Raji (cell line): ENCODE results near the gene PSPN.

Experiments used
- POLR2A ChIP-seq: IDR thresholded peaks from 2 replicates; pipeline ENCODE4 v1.6.1; 2011; ENCODE audit warnings: low read depth, low read length, control low read depth; ENCODE audit not compliant: insufficient read depth

Gene PSPN

DNA sequence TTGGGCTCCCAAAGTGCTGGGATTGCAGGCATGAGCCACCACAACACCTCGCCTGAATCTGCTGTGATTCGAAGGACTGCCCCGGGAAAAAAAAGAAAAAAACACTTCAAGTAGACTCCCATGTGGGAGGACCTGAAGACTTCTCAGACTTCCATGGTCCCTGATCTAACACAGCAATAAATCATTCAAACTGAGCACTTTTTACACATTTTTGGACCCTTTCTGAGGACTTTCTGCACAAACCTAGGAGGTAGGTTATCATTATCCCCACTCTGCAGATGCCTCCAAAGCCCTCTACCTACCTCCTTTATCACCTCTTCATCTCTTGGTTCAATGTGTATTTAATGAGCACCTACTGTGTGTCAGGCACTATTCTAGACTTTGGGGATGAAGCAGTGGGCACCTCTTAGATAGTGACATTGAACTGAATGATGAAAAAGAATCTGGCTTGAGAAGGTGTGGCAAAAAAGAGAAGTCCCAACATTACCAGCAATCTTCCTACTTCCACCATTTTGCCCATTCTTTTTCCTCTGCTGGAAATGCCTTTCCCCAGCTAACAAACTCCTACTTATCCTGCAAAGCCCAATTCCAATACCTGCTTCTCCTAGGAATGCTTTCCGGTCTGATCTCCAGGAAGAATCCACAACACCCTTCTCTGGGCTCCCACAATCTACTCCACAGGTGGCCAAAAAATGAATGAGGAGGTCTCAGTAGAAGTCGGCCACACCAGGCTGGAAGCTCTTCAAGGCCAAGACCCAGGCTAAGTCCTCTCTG lies 16.0 kb downstream of the PSPN start:
- TF ChIP-seq POLR2A, result no peak

DNA sequence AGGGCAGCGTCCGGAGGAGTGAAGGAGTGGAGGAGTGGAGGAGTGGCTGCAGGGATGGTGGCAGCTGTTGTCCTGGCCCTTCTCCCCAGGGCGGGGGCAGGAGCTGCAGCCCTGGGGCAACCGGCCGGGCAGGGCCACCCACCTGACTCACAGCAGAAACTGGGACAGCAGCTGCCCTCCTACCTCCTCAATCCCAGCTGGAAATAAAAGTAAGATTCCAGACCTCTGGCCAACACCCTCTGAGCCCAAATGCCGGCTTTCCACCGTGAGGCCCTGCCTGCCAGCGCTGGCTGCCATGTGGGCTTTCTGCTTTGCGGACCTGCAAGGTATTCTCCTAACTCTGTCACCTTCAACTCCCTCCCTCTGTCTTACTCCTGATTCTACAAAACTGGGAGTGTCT lies 17.7 kb downstream of the PSPN start:
- no peak for TF ChIP-seq POLR2A

DNA sequence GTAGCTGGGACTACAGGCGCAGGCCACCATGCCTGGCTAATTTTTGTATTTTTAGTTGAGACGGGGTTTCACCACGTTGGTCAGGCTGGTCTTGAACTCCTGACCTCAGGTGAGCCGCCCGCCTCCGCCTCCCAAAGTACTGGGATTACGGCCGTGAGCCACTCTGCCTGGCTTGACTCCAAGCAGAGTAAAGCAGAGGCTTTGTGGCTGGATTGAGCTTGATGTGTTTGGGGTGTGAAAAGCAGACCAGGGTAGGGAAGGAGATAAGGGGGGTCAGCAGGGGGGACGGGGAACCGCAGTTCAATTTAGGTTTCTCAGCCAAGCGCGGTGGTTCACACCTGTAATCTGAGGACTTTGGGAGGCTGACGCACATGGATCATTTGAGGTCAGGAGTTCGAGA lies 18.6 kb downstream of the PSPN start:
- no peak for TF ChIP-seq POLR2A

DNA sequence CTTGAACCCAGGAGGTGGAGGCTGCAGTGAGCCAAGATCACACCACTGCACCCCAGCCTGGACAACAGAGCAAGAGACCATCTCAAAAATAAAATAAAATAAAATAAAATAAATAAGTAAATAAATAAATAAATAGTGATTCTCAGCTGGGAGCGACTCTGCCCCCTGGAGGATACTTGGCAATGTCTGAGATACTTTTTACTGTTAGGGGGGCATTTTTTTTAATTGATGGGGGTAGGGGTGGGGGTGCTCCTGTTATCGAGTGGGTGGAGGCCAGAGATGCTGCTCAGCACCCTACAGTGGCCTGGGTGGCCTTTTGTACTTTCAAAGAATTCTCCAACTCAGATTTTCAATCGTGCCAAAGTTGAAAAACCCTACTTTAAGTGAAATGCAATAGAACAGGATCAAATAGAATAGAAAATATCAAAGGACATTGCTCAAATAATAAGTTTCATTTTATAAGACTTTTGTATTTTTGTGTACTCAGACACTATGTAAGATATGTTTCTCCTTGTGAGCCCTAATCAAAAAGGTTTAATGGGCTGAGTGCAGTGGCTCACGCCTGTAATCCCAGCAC lies 21.5 kb downstream of the PSPN start:
- TF ChIP-seq POLR2A, result no peak

DNA sequence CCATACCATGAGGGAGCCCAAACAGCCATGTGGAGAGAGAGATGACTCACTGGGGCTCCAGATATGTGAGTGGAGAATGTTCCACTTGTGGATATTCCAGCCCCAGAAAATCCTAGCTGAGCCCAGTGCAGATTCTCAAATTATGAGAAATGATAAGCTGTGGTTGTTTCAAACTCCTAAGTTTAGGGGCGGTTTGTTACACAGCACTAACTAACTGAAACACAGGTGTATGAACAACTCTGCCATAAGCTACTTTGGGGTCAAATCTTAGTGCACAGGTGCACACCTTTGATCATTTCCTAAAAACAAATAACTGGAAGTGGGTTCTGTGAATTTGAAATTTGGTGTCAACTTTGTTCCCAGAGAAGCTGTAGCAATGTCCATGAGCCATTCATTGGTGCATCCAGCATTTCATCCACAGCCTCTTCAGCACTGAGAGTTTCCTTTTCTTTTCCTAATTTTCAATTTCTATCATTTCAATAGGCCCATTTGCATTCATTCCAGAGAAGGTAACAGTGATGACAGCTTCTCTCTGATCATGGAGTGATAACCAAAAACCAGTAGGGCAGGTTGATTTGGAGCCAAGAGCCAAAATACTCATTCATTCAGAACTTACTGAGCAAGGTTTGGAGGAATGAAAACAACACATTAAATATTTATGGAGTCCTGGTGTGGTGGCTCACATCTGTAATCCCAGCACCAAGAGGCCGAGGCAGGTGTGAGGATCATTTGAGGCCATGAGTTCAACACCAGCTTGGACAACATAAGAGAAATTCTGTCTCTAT lies 23.2 kb downstream of the PSPN start:
- TF ChIP-seq POLR2A, result no peak

DNA sequence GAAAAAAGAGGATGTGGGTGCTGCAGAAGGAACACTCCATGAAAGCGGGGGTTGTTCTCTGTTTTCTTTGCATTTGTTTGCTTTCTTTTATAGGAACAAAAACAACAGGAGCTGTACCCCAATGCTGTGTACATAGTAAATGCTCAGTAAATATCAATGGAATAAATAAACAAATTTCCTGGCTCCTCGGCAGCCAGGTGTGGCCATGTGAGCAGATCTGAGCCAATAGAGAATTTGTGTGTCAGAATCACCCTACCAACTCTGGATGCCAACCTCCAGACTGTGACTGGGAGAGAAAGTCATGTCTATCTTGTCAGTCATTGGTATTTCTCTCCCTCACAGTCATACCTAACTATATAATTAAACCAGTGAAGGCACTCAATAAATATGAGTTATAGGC lies 25.0 kb downstream of the PSPN start:
- TF ChIP-seq POLR2A, result no peak

DNA sequence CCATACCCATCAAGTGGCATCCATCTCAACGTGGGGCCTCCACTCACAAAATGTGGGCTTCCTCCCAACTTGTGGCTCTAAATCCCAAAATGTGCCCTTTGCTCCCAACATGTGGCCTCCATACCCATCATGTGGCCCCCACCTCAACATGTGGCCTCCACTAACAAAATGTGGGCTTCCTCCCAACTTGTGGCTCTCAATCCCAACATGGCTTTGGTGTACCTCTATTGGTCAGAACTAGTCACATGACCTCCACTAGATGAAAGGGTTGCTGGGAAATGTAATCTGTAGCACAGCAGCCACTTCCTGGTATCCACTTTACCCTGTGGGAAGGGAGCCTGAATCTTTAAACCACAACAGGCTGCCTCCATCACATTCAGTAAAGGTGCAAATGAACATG lies 32.3 kb downstream of the PSPN start:
- TF ChIP-seq POLR2A, result no peak

DNA sequence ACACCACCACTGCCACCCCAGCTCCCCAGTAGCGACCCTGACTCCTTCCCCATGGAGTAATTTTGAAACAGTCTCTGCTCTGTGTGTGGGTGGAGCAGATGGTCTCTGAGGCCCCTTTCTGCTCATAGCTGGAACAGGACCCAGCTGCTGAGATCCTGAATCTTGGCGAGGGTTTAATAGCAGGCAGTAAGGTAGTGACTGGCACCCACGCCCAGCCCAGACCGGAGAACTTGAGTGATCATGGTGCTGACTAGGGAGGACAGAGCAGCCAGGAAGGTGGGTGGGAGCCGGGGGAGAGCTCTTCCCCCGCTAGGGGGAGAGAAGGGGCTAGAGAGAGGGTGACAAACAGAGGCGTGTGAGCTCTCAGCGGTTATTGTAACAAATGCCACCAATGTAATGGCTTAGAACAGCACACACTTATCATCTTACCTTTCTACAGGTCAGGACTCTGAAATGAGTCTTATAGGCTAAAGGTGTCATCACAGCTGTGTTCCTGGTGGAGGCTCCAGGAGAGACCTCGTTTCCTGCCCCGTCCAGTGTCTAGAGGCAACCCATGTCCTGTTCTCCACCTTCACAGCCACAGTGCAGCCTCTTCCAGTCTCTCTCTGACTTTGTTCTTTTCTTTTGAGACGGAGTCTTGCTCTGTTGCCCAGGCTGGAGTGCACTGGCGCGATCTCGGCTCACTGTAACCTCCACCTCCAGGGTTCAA lies 35.1 kb downstream of the PSPN start:
- no peak for TF ChIP-seq POLR2A

DNA sequence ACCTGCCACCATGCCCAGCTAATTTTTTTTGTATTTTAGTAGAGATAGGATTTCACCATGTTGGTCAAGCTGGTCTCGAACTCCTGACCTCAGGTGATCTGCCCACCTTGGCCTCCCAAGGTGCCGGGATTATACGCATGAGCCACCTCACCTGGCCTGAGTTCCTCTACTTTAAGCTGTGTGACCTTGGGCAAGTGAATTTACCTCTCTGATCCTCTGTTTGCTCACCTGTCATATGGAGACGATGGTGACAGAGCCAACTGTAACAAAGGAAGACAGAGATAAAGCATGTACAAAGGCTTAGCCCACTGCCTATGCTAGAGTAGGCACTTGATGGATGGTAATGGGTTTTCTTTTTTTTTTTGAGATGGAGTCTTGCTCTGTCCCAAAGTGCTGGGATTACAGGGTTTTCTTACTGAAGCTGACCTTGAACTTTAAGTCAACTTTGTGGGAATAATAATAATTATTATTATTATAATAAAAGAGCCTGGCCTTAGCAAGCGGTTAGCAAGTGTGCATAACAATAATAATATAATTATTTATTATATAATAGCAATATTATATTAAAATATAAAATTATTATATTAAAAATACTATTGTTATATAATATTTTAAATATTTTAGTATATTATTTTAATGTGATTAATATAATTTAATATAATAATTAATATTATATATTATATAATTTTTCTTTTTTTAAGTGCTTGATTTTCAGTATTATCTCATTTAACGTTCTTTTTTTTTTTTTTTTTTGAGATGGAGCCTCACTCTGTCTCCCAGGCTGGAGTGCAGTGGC lies 41.0 kb downstream of the PSPN start:
- no peak for TF ChIP-seq POLR2A

DNA sequence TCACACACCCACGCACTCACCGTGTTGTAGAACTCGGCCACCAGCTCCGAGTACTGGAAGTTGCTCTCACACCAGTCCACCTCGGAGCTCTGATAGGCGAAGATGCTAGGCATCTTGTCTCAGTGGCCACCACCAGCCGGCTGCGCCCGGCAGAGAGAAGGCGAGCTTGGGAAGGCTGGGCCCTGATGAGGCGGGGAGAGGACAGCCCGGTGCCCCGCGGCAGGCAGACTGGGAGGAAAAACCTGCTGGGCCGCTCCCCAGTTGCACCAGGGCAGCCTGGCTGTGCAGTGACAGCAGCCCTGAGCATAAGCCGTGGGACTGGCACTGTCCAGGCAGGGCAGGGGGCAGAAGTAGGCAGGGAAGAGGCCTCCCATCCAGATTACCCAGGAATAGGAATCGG lies 42.3 kb downstream of the PSPN start, which contains the start of gene ACER1:
ACER1 (minus strand) TSS at position 174 of the 400 bp plus-strand sequence; CDS start at position 113, 61 bp downstream.
- TF ChIP-seq POLR2A, result no peak

DNA sequence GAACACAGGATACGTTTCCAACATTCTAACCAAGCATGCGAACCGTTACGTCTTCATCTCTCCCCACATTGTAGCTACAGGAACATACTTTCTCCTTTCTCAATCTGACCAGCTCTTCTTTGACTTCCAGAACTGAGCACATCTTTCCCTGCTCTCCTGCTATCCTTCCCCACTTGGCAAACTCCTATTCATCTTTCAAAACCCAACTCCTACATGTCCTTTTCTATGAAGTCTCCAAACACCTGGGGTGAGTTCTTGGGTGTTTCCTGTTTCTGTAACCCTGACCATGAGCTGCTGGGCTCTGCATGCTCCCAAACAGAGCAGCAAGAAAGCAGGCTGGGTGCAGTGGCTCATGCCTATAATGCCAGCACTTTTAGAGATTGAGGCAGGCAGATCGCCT lies 48.9 kb downstream of the PSPN start:
- no peak for TF ChIP-seq POLR2A

DNA sequence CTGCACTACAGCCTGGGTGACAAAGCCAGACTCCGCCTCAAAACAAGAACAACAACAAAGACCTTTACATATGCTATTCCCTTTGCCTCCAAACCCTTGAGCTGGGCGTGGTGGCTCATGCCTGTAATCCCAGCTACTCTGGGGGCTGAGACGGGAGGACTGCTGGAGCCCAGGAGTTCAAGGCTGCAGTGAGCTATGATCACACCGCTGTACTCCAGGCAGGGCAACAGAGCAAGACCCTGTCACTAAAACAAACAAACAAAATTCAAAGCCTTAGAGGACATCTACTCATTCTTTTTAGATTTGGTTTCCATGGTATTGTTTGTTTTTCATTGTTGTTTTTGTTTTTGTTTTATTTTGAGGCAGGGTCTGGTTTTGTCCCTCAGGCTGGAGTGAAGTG lies 50.1 kb downstream of the PSPN start:
- no peak for TF ChIP-seq POLR2A
